PC-9 (cell line): ENCODE measurements around the gene ZP1. TPM values are rescaled to one million over a fixed set of nuclear protein-coding genes. Genes with fewer than 3 reads are reported as not detected.

Experiments
- BruUV-seq: library from RNA; stranded (reverse); fragments of 400-500 nt; replicated peaks from 2 replicates; lab custom pipeline; 2021; lab: Mats Ljungman, UMichigan
- CTCF ChIA-PET: fragments of 300-600 bp; sonication (Branson Sonifier 250); formaldehyde crosslinking; loops from one replicate; lab custom pipeline; 2022; ENCODE audit warnings: antibody characterized with exemption; lab: Charles Lee
- POLR2A ChIA-PET: fragments of 300-600 bp; sonication (Branson Sonifier 250); formaldehyde crosslinking; loops from one replicate; lab custom pipeline; 2022; ENCODE audit warnings: antibody characterized with exemption; ENCODE audit not compliant: unreplicated experiment; lab: Charles Lee
- DNase-seq, 2 experiments: peaks; one replicate each; pipeline versions ENCODE4 v3.0.0 to v3.0.0-alpha.2; 2015 to 2022; ENCODE audit warnings: mixed read lengths in 1 of 2
- H2AFZ ChIP-seq: fragments of 200-600 bp; sonication (generic); 2 replicates; pipeline ENCODE4 v1.8.1; 2017; ENCODE audit warnings: antibody characterized with exemption
- H3F3A ChIP-seq: fragments of 200-600 bp; sonication (generic); 2 replicates; pipeline ENCODE4 v1.8.1; 2017; ENCODE audit warnings: antibody characterized with exemption, mild to moderate bottlenecking, low read depth; ENCODE audit not compliant: insufficient read depth
- H3K27ac ChIP-seq: fragments of 200-600 bp; sonication (generic); 2 replicates; pipeline ENCODE4 v1.6.1; 2016; ENCODE audit warnings: mixed run types
- H3K27me3 ChIP-seq: fragments of 200-600 bp; sonication (generic); 2 replicates; pipeline ENCODE4 v1.6.1; 2016; ENCODE audit warnings: low read depth, mixed run types; ENCODE audit not compliant: insufficient read depth
- H3K36me3 ChIP-seq: fragments of 200-600 bp; sonication (generic); 2 replicates; pipeline ENCODE4 v1.6.1; 2016; ENCODE audit warnings: low read depth, mixed run types
- H3K4me1 ChIP-seq: fragments of 200-600 bp; sonication (generic); replicated peaks from 2 replicates; pipeline ENCODE4 v1.6.1; 2016; ENCODE audit warnings: mixed run types; ENCODE audit not compliant: insufficient read depth
- H3K4me2 ChIP-seq: fragments of 200-600 bp; sonication (generic); 2 replicates; pipeline ENCODE4 v1.6.1; 2017; ENCODE audit warnings: mixed run types
- H3K4me3 ChIP-seq: fragments of 200-600 bp; sonication (generic); 2 replicates; pipeline ENCODE4 v1.6.1; 2016; ENCODE audit warnings: mixed run types
- H3K79me2 ChIP-seq: fragments of 200-600 bp; sonication (generic); 2 replicates; pipeline ENCODE4 v1.6.1; 2017; ENCODE audit warnings: low read depth, mixed run types
- H3K9me2 ChIP-seq: fragments of 200-600 bp; sonication (generic); 2 replicates; pipeline ENCODE4 v1.8.1; 2017; ENCODE audit warnings: mild to moderate bottlenecking; ENCODE audit not compliant: insufficient read depth
- H3K9me3 ChIP-seq: fragments of 200-600 bp; sonication (generic); 2 replicates; pipeline ENCODE4 v1.8.1; 2016; ENCODE audit warnings: low read depth; ENCODE audit not compliant: insufficient read depth
- H4K20me1 ChIP-seq: fragments of 200-600 bp; sonication (generic); 2 replicates; pipeline ENCODE4 v1.8.1; 2017; ENCODE audit not compliant: insufficient read depth
- EZH2 ChIP-seq: fragments of 200-600 bp; sonication (generic); IDR thresholded peaks from 2 replicates; pipeline ENCODE4 v1.8.0; 2017; ENCODE audit warnings: antibody characterized with exemption, low read depth
- intact Hi-C: fragments of 100-400 bp; cut with micrococcal nuclease; formaldehyde crosslinking; loops from one replicate; pipeline ENCODE4 v1.10.0; 2022; ENCODE audit not compliant: unreplicated experiment
- total RNA-seq: library from RNA; stranded (reverse); gene quantifications from 2 replicates; pipeline ENCODE4 v1.2.3, GENCODE V29; 2021
- TF ChIP-seq, protein P1 (sequence below): fragments of 200-600 bp; sonication (generic); conservative IDR thresholded peaks from 2 replicates; pipeline ENCODE4 v1.6.1; 2017; ENCODE audit warnings: mixed run types, antibody characterized with exemption, mild to moderate bottlenecking, moderate library complexity

The ZP1 gene
- total RNA-seq, 1 experiment from 2014 or later, result not detected

DNA sequence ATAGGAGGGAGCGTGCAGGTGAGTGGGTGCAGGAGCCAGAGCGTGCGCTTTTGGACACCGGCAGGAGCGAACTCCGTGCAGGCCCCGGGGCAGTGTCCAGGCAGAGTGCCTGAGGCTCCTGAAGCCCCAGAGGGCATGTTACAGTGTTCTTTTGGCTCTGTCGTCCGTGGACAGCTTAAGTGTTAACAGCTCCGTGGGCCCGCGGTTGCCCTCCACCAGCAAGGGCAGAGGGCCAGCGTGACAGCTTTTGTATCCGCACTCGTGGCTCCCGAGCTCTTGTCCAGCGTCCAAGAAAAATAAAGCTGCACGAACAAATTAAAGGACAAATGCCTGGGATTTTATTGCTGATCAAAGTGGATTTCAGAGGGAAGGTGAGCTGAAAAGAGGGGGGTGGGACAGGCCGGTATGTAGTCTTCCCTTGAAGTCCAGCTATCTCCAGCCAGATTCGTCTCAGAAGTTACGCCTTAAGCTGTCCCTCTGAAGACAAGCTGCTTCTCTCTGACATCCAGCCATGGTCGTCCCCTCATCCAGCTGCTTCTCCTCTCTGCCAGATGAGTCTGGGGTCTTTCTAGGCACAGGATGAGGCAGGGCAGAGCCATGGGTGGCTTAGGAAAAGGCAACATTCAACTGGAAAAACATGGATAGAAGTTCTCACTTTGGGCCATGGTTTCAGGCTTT, 45.6 kb downstream of the ZP1 start:
- Histone ChIP-seq H4K20me1 (no peaks in the 10 kb centered on the region; the same call in 1 of the 2 replicates), H3K79me2 (peaks cover 36% of the 10 kb centered on the region), H3K27me3 (peaks cover 27% of the 10 kb centered on the region; the same call in 1 of the 2 replicates), H3K4me2 (peak overlapping the region; percentile 92), H3K4me1 (peaks cover 31% of the 10 kb centered on the region), H3K9me3 (no peaks in the 10 kb centered on the region), H3K9me2 (no peaks in the 10 kb centered on the region), H3K4me3 (peak overlapping the region; percentile 78; the same call in 1 of the 2 replicates), H3K36me3 (no peaks in the 10 kb centered on the region), H3K27ac (no peak overlapping the region), H2AFZ (peak overlapping the region; percentile 93), H3F3A (peaks cover 14% of the 10 kb centered on the region)
- ChIA-PET POLR2A (interaction anchor here (0.5 to 0.8 kb wide), 6 partner anchors 41 to 1928 kb away, joined by 3 to 8 read pairs (median 4); no protein-coding TSS in a partner anchor), CTCF (interaction anchor here (0.6 to 1.2 kb wide), 2 partner anchors 12 to 14 kb away, joined by 3 to 6 read pairs; no protein-coding TSS in a partner anchor)
- BruUV-seq, result no TSS peak
- intact Hi-C loops, result no loop called here
- TF ChIP-seq, protein P1, sequence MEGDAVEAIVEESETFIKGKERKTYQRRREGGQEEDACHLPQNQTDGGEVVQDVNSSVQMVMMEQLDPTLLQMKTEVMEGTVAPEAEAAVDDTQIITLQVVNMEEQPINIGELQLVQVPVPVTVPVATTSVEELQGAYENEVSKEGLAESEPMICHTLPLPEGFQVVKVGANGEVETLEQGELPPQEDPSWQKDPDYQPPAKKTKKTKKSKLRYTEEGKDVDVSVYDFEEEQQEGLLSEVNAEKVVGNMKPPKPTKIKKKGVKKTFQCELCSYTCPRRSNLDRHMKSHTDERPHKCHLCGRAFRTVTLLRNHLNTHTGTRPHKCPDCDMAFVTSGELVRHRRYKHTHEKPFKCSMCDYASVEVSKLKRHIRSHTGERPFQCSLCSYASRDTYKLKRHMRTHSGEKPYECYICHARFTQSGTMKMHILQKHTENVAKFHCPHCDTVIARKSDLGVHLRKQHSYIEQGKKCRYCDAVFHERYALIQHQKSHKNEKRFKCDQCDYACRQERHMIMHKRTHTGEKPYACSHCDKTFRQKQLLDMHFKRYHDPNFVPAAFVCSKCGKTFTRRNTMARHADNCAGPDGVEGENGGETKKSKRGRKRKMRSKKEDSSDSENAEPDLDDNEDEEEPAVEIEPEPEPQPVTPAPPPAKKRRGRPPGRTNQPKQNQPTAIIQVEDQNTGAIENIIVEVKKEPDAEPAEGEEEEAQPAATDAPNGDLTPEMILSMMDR, result no peak
- TF ChIP-seq EZH2, result no peak
- no peak for DNase-seq

DNA sequence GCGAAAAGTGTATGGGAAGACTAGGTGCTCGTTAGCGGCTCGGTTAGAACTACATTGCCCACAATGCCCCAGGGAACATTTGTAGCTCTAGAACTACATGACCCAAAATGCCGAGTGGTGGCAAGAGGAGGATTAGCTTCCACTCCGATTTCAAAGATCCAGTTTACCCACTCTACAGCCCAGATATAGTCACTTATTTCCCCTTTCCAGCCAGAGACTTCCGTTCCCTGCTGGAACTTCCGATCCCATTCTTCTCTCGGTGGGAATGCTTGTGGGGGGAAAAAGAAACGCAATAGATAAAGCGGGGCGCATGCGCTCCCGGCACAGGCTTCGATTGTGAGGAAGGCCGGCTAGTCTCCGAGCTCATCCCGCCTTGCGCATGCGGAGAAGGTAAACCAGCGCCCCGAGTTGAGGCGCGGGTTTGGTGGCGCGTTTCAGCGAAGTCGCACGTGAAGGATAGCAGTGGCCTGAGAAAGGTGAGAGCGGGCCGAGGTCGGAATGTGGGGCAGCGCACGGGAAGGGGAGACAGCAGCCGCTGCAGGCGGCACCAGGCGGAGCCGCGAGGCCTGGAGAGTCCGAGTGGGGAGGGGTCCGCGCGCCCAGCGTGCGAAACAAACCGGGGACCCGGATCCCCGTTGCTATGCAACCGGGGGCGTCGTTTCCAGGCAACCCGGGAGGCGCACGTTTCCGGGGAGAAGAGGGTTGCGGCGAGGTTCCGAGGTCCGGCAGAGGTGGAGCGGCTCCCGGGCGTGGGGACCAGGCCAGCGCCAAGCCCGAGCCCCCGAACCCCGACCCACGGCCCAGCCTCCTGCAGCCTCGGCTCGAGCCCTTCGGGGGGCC, 46.7 kb downstream of the ZP1 start, which contains the start of gene TMEM109:
TSS of gene TMEM109 (plus strand) at position 366 of the 840 bp plus-strand sequence. CDS start 5,536 bp downstream, outside the sequence.
- Histone ChIP-seq H4K20me1 (no peaks in the 10 kb centered on the region; the same call in 1 of the 2 replicates), H3K79me2 (peaks cover 46% of the 10 kb centered on the region), H3K27ac (peak within 1 kb of the TSS; percentile 62), H3F3A (peaks cover 14% of the 10 kb centered on the region), H3K4me1 (peaks cover 36% of the 10 kb centered on the region), H3K4me2 (peak within 1 kb of the TSS; percentile 92), H3K9me2 (no peaks in the 10 kb centered on the region), H2AFZ (peak within 1 kb of the TSS; percentile 93), H3K9me3 (no peaks in the 10 kb centered on the region), H3K36me3 (no peaks in the 10 kb centered on the region), H3K27me3 (peaks cover 20% of the 10 kb centered on the region; the same call in 1 of the 2 replicates), H3K4me3 (peak within 1 kb of the TSS; percentile 78)
- BruUV-seq, result no TSS peak
- CTCF ChIA-PET, result interaction anchor here (0.6 to 1.2 kb wide), 2 partner anchors 13 to 15 kb away, joined by 3 to 6 read pairs; no protein-coding TSS in a partner anchor
- intact Hi-C loops, result loop anchor here (2.0 kb wide), 1 partner anchor 273 kb away; no protein-coding TSS in a partner anchor
- DNase-seq, result peak; percentile 81 to 88
- POLR2A ChIA-PET, result interaction anchor here (0.5 to 0.8 kb wide), 11 partner anchors 24 to 1927 kb away, joined by 3 to 8 read pairs (median 5); no protein-coding TSS in a partner anchor
- TF ChIP-seq, protein P1, result no peak
- TF ChIP-seq EZH2, result no peak
